T-helper 1 cell treated with Interleukin-12 subunit alpha and Interleukin-12 subunit beta and Interleukin-4 antibody, amounts not matched to agents 30 μg/mL and 1 μg/mL, for 36 hours (primary cell): Measurements from ENCODE around the gene CLK3.

ENCODE experiments used
- H3K27ac Mint-ChIP-seq: one replicate; pipeline ENCODE4 v1.8.0; 2021; ENCODE audit warnings: mild to moderate bottlenecking, mixed read lengths
- H3K27me3 Mint-ChIP-seq: one replicate; pipeline ENCODE4 v1.8.0; 2021; ENCODE audit warnings: low read depth, mixed read lengths
- H3K36me3 Mint-ChIP-seq: one replicate; pipeline ENCODE4 v1.8.0; 2021; ENCODE audit warnings: low read depth, mixed read lengths
- H3K4me1 Mint-ChIP-seq: one replicate; pipeline ENCODE4 v1.8.0; 2021; ENCODE audit warnings: low read depth, mixed read lengths
- H3K4me3 Mint-ChIP-seq: one replicate; pipeline ENCODE4 v1.8.0; 2021; ENCODE audit warnings: mild to moderate bottlenecking, moderate library complexity, mixed read lengths
- H3K9me3 Mint-ChIP-seq: one replicate; pipeline ENCODE4 v1.8.0; 2021; ENCODE audit warnings: mixed read lengths

The CLK3 gene

GRCh38 chr15:74632601-74633000 lies 17.0 kb downstream of the CLK3 start:
- H3K27ac Mint-ChIP-seq, result no peak overlapping the region
- peaks cover 40% of the 10 kb centered on the region for H3K36me3 Mint-ChIP-seq
- H3K4me3 Mint-ChIP-seq, result no peak overlapping the region
- H3K9me3 Mint-ChIP-seq, result no peaks in the 10 kb centered on the region
- H3K4me1 Mint-ChIP-seq, result peaks cover 4% of the 10 kb centered on the region
- H3K27me3 Mint-ChIP-seq, result no peaks in the 10 kb centered on the region

- Mint-ChIP-seq H3K4me3 (no peak overlapping the region), H3K27ac (no peak overlapping the region), H3K36me3 (peaks cover 33% of the 10 kb centered on the region), H3K9me3 (no peaks in the 10 kb centered on the region), H3K4me1 (peaks cover 4% of the 10 kb centered on the region), H3K27me3 (no peaks in the 10 kb centered on the region)
These were observed 18.1 kb downstream of the CLK3 start for GRCh38 chr15:74633781-74634180.

- Mint-ChIP-seq H3K4me1 (peaks cover 4% of the 10 kb centered on the region), H3K27me3 (no peaks in the 10 kb centered on the region), H3K27ac (no peak overlapping the region), H3K36me3 (peaks cover 33% of the 10 kb centered on the region), H3K9me3 (no peaks in the 10 kb centered on the region), H3K4me3 (no peak overlapping the region)
These were observed 19.6 kb downstream of the CLK3 start for GRCh38 chr15:74635228-74635627.

GRCh38 chr15:74636984-74637383 lies 21.3 kb downstream of the CLK3 start:
- Mint-ChIP-seq H3K27ac (no peak overlapping the region), H3K4me1 (peaks cover 4% of the 10 kb centered on the region), H3K36me3 (peaks cover 31% of the 10 kb centered on the region), H3K27me3 (no peaks in the 10 kb centered on the region), H3K4me3 (no peak overlapping the region), H3K9me3 (no peaks in the 10 kb centered on the region)

GRCh38 chr15:74641151-74641550 lies 25.5 kb downstream of the CLK3 start:
- no peak overlapping the region for H3K27ac Mint-ChIP-seq
- H3K36me3 Mint-ChIP-seq, result peaks cover 18% of the 10 kb centered on the region
- peaks cover 8% of the 10 kb centered on the region for H3K4me1 Mint-ChIP-seq
- H3K4me3 Mint-ChIP-seq, result no peak overlapping the region
- H3K9me3 Mint-ChIP-seq, result no peaks in the 10 kb centered on the region
- no peaks in the 10 kb centered on the region for H3K27me3 Mint-ChIP-seq

- H3K9me3 Mint-ChIP-seq, result no peaks in the 10 kb centered on the region
- H3K4me1 Mint-ChIP-seq, result peaks cover 8% of the 10 kb centered on the region
- no peak overlapping the region for H3K4me3 Mint-ChIP-seq
- peaks cover 19% of the 10 kb centered on the region for H3K36me3 Mint-ChIP-seq
- no peaks in the 10 kb centered on the region for H3K27me3 Mint-ChIP-seq
- peak overlapping the region; percentile 4 for H3K27ac Mint-ChIP-seq
These were observed 26.7 kb downstream of the CLK3 start for GRCh38 chr15:74642348-74642733.

GRCh38 chr15:74642734-74643664 lies 27.4 kb downstream of the CLK3 start:
- H3K4me1 Mint-ChIP-seq, result peaks cover 8% of the 10 kb centered on the region
- no peaks in the 10 kb centered on the region for H3K27me3 Mint-ChIP-seq
- H3K36me3 Mint-ChIP-seq, result peaks cover 19% of the 10 kb centered on the region
- no peak overlapping the region for H3K27ac Mint-ChIP-seq
- no peak overlapping the region for H3K4me3 Mint-ChIP-seq
- H3K9me3 Mint-ChIP-seq, result no peaks in the 10 kb centered on the region

- no peak overlapping the region for H3K27ac Mint-ChIP-seq
- H3K4me1 Mint-ChIP-seq, result peaks cover 8% of the 10 kb centered on the region
- no peaks in the 10 kb centered on the region for H3K27me3 Mint-ChIP-seq
- H3K9me3 Mint-ChIP-seq, result no peaks in the 10 kb centered on the region
- no peak overlapping the region for H3K4me3 Mint-ChIP-seq
- peaks cover 18% of the 10 kb centered on the region for H3K36me3 Mint-ChIP-seq
These were observed 28.1 kb downstream of the CLK3 start for GRCh38 chr15:74643665-74644204.

- Mint-ChIP-seq H3K27me3 (no peaks in the 10 kb centered on the region), H3K36me3 (peaks cover 8% of the 10 kb centered on the region), H3K9me3 (no peaks in the 10 kb centered on the region), H3K27ac (no peak overlapping the region), H3K4me3 (no peak overlapping the region), H3K4me1 (peaks cover 8% of the 10 kb centered on the region)
These were observed 30.8 kb downstream of the CLK3 start for GRCh38 chr15:74646480-74646879.

- peaks cover 4% of the 10 kb centered on the region for H3K4me1 Mint-ChIP-seq
- H3K4me3 Mint-ChIP-seq, result no peak overlapping the region
- no peaks in the 10 kb centered on the region for H3K9me3 Mint-ChIP-seq
- H3K36me3 Mint-ChIP-seq, result peaks cover 10% of the 10 kb centered on the region
- no peaks in the 10 kb centered on the region for H3K27me3 Mint-ChIP-seq
- H3K27ac Mint-ChIP-seq, result no peak overlapping the region
These were observed 32.6 kb downstream of the CLK3 start for GRCh38 chr15:74648051-74648842.

- no peak overlapping the region for H3K4me3 Mint-ChIP-seq
- H3K4me1 Mint-ChIP-seq, result peaks cover 10% of the 10 kb centered on the region
- no peaks in the 10 kb centered on the region for H3K27me3 Mint-ChIP-seq
- H3K27ac Mint-ChIP-seq, result no peak overlapping the region
- H3K36me3 Mint-ChIP-seq, result peaks cover 10% of the 10 kb centered on the region
- no peaks in the 10 kb centered on the region for H3K9me3 Mint-ChIP-seq
These were observed 35.7 kb downstream of the CLK3 start for GRCh38 chr15:74651242-74651741.

- H3K4me3 Mint-ChIP-seq, result no peak overlapping the region
- peaks cover 13% of the 10 kb centered on the region for H3K4me1 Mint-ChIP-seq
- H3K36me3 Mint-ChIP-seq, result peaks cover 8% of the 10 kb centered on the region
- no peak overlapping the region for H3K27ac Mint-ChIP-seq
- H3K9me3 Mint-ChIP-seq, result no peaks in the 10 kb centered on the region
- H3K27me3 Mint-ChIP-seq, result no peaks in the 10 kb centered on the region
These were observed 37.9 kb downstream of the CLK3 start for GRCh38 chr15:74653426-74654102.

- Mint-ChIP-seq H3K36me3 (peaks cover 8% of the 10 kb centered on the region), H3K9me3 (no peaks in the 10 kb centered on the region), H3K4me1 (peaks cover 13% of the 10 kb centered on the region), H3K4me3 (no peak overlapping the region), H3K27ac (peak overlapping the region; percentile 9), H3K27me3 (no peaks in the 10 kb centered on the region)
These were observed 39.8 kb downstream of the CLK3 start for GRCh38 chr15:74655424-74655823.

GRCh38 chr15:74656935-74657535 lies 41.4 kb downstream of the CLK3 start:
- H3K27ac Mint-ChIP-seq, result no peak overlapping the region
- H3K4me1 Mint-ChIP-seq, result peaks cover 13% of the 10 kb centered on the region
- no peak overlapping the region for H3K4me3 Mint-ChIP-seq
- H3K36me3 Mint-ChIP-seq, result peaks cover 8% of the 10 kb centered on the region
- no peaks in the 10 kb centered on the region for H3K9me3 Mint-ChIP-seq
- no peaks in the 10 kb centered on the region for H3K27me3 Mint-ChIP-seq
